Measurements from ENCODE around the gene VEPH1. TPM values are rescaled to one million over a fixed set of nuclear protein-coding genes. Genes with fewer than 3 reads are reported as not detected.

Gene VEPH1
- total and polyA plus RNA-seq, 3 experiments from 2014 or later: not detected

DNA sequence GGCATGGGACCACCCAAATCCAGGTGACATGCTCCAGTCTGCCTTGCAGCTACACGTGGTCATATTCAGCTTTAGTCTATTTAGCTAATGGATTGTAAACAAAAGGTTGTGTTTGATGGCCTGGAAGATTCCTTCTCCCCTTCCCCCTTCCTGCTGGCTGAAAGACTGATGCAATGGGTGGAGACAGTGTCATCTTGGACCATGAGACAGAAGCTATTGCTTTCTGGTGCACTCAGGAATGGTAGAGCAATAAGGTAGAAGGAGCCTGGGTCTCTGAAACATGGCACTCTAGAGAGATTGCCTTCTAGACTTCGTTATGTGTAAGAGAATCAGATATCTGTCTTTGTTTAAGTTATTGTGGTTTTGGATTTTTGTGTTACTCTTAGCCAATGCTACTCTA lies 92.3 kb downstream of the VEPH1 start:
- no peaks in the 10 kb centered on the region for H3K36me3 ChIP-seq (ENCODE audit: insufficient read depth, low read length)
- no peak overlapping the region for H3K27ac ChIP-seq (ENCODE audit: low read depth, low read length)
- no peak overlapping the region for H3K4me3 ChIP-seq (ENCODE audit: low read length)
- H3K9me3 Mint-ChIP-seq: peaks cover 0 to 3% (median 0%) of the 10 kb centered on the region in 5 donors
- H3K27me3 Mint-ChIP-seq: peaks cover 5% of the 10 kb centered on the region in 2 donors
- DNase-seq: no peak
- peaks cover 0 to 2% (median 0%) of the 10 kb centered on the region in 3 donors for H3K36me3 Mint-ChIP-seq
- no peaks in the 10 kb centered on the region for H3K4me1 ChIP-seq (ENCODE audit: insufficient read depth, low read length)
- no peaks in the 10 kb centered on the region for H3K27me3 ChIP-seq (ENCODE audit: insufficient read depth, low read length, poor library complexity, severe bottlenecking)
- H3K9me3 ChIP-seq (ENCODE audit: low read length): no peaks in the 10 kb centered on the region
- H3K4me3 Mint-ChIP-seq: no peak overlapping the region
- POLR2A ChIA-PET: no interaction called here
- no peaks in the 10 kb centered on the region for H3K4me1 Mint-ChIP-seq
- CTCF ChIA-PET: no interaction called here
- H3K27ac Mint-ChIP-seq: no peak overlapping the region

DNA sequence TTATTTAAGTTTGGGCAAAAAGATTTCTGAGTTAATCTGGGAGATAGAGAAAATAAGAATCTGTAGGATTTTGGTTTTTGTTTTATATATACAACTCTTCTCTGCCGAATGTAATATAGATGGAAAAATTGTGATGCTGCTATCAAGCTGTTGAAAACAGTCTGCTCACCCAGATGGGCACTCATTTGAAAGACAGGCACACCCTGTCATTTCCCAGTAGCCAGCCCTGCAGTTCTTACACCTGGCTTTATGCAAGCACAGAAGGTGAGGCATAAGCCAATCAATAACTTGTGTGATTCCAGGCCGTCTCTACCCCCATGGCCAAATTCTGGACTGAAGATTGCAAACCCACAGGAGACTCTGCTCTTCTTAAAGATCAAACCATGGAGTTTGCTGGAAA lies 93.7 kb downstream of the VEPH1 start:
- ChIA-PET POLR2A (no interaction called here), CTCF (no interaction called here)
- H3K36me3 ChIP-seq (ENCODE audit: insufficient read depth, low read length): no peaks in the 10 kb centered on the region
- H3K9me3 ChIP-seq (ENCODE audit: low read length): no peaks in the 10 kb centered on the region
- Mint-ChIP-seq H3K27me3 (peaks cover 0 to 5% of the 10 kb centered on the region in 2 donors), H3K4me1 (no peaks in the 10 kb centered on the region), H3K4me3 (no peak overlapping the region), H3K36me3 (peaks cover 0 to 2% (median 0%) of the 10 kb centered on the region in 3 donors), H3K27ac (no peak overlapping the region), H3K9me3 (peaks cover 0 to 1% (median 0%) of the 10 kb centered on the region in 5 donors)
- H3K4me3 ChIP-seq (ENCODE audit: low read length): no peak overlapping the region
- no peak for DNase-seq
- no peaks in the 10 kb centered on the region for H3K27me3 ChIP-seq (ENCODE audit: insufficient read depth, low read length, poor library complexity, severe bottlenecking)
- H3K27ac ChIP-seq (ENCODE audit: low read depth, low read length): no peak overlapping the region
- H3K4me1 ChIP-seq (ENCODE audit: insufficient read depth, low read length): no peaks in the 10 kb centered on the region

DNA sequence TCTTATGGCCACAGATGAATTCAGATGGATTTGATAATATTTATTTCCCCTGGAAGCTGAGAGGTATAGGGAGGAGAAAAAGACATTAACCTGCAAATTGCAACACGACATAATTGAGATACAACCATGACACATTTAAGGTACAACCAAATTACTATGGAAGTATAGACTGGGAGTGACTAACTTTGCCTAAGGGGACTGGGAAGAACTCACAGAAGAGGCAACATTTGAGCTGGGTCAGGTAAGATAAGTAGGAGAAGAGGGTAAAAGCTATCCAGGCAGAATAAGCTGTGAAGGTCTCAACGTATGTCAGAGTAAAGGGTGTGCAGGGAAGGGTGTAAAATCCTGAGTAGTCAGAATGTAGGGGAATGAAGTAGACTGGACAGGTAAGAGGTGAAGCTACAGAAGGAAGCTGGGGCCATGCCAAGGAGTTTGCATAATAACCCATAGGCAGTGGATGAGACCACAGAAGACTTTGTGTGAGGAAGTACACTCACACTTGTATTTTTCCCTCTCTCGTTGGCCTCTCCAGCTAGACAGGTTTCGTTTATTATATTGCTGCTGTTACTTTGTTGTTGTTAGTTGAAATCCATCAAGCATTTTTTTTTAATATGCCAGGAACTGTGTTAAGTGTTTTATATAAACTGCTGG lies 94.6 kb downstream of the VEPH1 start:
- Histone ChIP-seq H3K27ac (ENCODE audit: low read depth, low read length) (no peak overlapping the region), H3K27me3 (ENCODE audit: insufficient read depth, low read length, poor library complexity, severe bottlenecking) (no peaks in the 10 kb centered on the region), H3K4me3 (ENCODE audit: low read length) (no peak overlapping the region), H3K36me3 (ENCODE audit: insufficient read depth, low read length) (no peaks in the 10 kb centered on the region), H3K9me3 (ENCODE audit: low read length) (no peaks in the 10 kb centered on the region), H3K4me1 (ENCODE audit: insufficient read depth, low read length) (no peaks in the 10 kb centered on the region)
- no peak for DNase-seq
- Mint-ChIP-seq H3K36me3 (peaks cover 0 to 2% (median 0%) of the 10 kb centered on the region in 3 donors), H3K9me3 (peaks cover 0 to 1% (median 0%) of the 10 kb centered on the region in 5 donors), H3K27ac (no peak overlapping the region), H3K27me3 (peaks cover 0 to 5% of the 10 kb centered on the region in 2 donors), H3K4me1 (no peaks in the 10 kb centered on the region), H3K4me3 (no peak overlapping the region)
- ChIA-PET CTCF (no interaction called here), POLR2A (no interaction called here)

DNA sequence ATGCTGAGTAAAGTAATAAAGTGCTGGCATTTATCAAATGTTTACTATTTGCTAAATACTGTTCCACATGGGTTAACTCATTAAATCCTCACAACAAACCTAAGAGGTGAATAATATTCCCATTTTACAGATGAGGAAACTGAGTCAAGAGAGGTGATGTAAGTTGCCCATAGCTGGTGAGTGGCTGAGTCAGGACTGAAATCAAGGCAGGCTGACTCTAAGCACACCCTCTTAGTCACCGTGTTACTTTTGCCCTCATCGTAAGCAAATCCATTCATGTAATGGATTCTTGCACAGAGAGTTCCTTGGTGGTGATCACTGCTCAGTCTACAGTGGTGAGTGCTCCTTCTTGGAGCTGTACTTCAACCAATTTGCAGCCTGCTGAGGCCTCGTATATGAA lies 95.4 kb downstream of the VEPH1 start:
- DNase-seq: no peak
- Mint-ChIP-seq H3K27ac (no peak overlapping the region), H3K4me1 (no peaks in the 10 kb centered on the region), H3K4me3 (no peak overlapping the region), H3K27me3 (peaks cover 0 to 5% of the 10 kb centered on the region in 2 donors), H3K9me3 (peaks cover 0 to 1% (median 0%) of the 10 kb centered on the region in 5 donors), H3K36me3 (no peaks in the 10 kb centered on the region)
- H3K27ac ChIP-seq (ENCODE audit: low read depth, low read length): no peak overlapping the region
- ChIA-PET POLR2A (no interaction called here), CTCF (no interaction called here)
- no peaks in the 10 kb centered on the region for H3K4me1 ChIP-seq (ENCODE audit: insufficient read depth, low read length)
- no peaks in the 10 kb centered on the region for H3K36me3 ChIP-seq (ENCODE audit: insufficient read depth, low read length)
- no peaks in the 10 kb centered on the region for H3K9me3 ChIP-seq (ENCODE audit: low read length)
- H3K27me3 ChIP-seq (ENCODE audit: insufficient read depth, low read length, poor library complexity, severe bottlenecking): no peaks in the 10 kb centered on the region
- no peak overlapping the region for H3K4me3 ChIP-seq (ENCODE audit: low read length)

DNA sequence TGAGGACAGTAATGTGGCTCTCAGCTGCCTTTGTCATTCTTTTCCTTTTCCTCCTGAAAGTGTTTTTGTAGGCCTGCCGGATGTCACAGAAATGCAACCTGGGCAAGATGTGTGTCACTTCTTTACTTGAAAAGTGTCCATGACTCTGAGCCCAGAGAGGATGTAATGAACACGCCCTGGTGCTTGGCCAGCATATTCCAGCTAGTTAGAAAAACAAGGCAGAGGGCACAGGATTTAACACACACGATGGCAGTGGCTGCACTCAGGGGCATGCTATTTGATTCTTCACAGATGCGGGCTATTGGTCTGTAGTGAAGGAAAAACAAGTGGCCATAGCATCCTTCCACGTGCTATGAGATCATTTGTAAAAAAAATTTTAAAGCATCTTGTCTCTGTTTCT lies 96.8 kb downstream of the VEPH1 start:
- H3K27ac ChIP-seq (ENCODE audit: low read depth, low read length): no peak overlapping the region
- no peak overlapping the region for H3K4me3 ChIP-seq (ENCODE audit: low read length)
- Mint-ChIP-seq H3K27me3 (peaks cover 0 to 3% of the 10 kb centered on the region in 2 donors), H3K27ac (no peak overlapping the region), H3K36me3 (no peaks in the 10 kb centered on the region), H3K4me1 (no peaks in the 10 kb centered on the region), H3K9me3 (peaks cover 0 to 1% (median 0%) of the 10 kb centered on the region in 5 donors), H3K4me3 (no peak overlapping the region)
- H3K4me1 ChIP-seq (ENCODE audit: insufficient read depth, low read length): no peaks in the 10 kb centered on the region
- no peak for DNase-seq
- no peaks in the 10 kb centered on the region for H3K9me3 ChIP-seq (ENCODE audit: low read length)
- POLR2A ChIA-PET: no interaction called here
- no peaks in the 10 kb centered on the region for H3K36me3 ChIP-seq (ENCODE audit: insufficient read depth, low read length)
- CTCF ChIA-PET: no interaction called here
- H3K27me3 ChIP-seq (ENCODE audit: insufficient read depth, low read length, poor library complexity, severe bottlenecking): no peaks in the 10 kb centered on the region

DNA sequence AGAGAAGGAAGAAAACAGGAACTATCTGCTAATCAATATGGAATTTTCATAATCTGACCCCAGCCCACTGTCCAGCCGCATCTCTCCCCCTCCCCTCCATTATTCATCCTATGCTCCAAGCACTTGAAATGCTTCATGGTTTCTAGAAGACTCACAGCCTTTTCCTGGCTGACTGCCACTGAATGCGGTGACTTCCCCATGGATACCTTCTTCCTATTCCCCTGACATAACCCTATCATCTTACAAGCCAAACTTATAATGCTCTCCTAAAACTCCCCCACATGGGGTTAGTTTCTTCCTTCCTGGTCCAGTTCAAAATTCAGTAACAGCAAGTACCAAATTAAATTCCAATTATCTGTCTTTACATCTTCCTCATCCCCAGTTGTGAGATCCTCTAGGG lies 97.8 kb downstream of the VEPH1 start:
- no peaks in the 10 kb centered on the region for H3K4me1 Mint-ChIP-seq
- H3K27ac Mint-ChIP-seq: no peak overlapping the region
- no peak overlapping the region for H3K4me3 ChIP-seq (ENCODE audit: low read length)
- peaks cover 0 to 1% (median 0%) of the 10 kb centered on the region in 5 donors for H3K9me3 Mint-ChIP-seq
- H3K9me3 ChIP-seq (ENCODE audit: low read length): no peaks in the 10 kb centered on the region
- no peaks in the 10 kb centered on the region for H3K4me1 ChIP-seq (ENCODE audit: insufficient read depth, low read length)
- no peaks in the 10 kb centered on the region for H3K27me3 ChIP-seq (ENCODE audit: insufficient read depth, low read length, poor library complexity, severe bottlenecking)
- no peak overlapping the region for H3K4me3 Mint-ChIP-seq
- no peak for DNase-seq
- CTCF ChIA-PET: no interaction called here
- no peak overlapping the region for H3K27ac ChIP-seq (ENCODE audit: low read depth, low read length)
- H3K36me3 Mint-ChIP-seq: no peaks in the 10 kb centered on the region
- H3K27me3 Mint-ChIP-seq: peaks cover 0 to 1% of the 10 kb centered on the region in 2 donors
- no peaks in the 10 kb centered on the region for H3K36me3 ChIP-seq (ENCODE audit: insufficient read depth, low read length)
- POLR2A ChIA-PET: no interaction called here

DNA sequence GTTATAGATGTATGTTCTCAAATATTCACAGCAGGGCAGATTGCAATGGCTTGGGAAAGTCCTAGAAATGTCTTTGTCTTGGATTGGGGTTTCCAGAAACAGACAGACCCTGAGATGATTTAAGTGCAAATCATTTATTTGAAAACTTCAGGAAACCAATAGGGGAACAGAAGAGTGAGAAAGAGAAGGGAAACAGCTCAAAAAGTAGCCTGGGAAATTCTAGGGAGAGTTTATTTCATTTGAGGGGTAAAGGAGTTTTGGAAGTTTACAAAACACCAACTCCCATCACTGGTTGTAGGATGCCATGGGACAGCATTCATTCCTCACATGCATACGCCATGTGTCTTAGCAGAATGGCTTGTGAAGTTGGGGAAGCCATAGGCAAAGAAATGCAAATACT lies 98.8 kb downstream of the VEPH1 start:
- no peak overlapping the region for H3K27ac Mint-ChIP-seq
- Histone ChIP-seq H3K27ac (ENCODE audit: low read depth, low read length) (no peak overlapping the region), H3K9me3 (ENCODE audit: low read length) (no peaks in the 10 kb centered on the region), H3K4me1 (ENCODE audit: insufficient read depth, low read length) (no peaks in the 10 kb centered on the region), H3K27me3 (ENCODE audit: insufficient read depth, low read length, poor library complexity, severe bottlenecking) (no peaks in the 10 kb centered on the region), H3K4me3 (ENCODE audit: low read length) (no peak overlapping the region), H3K36me3 (ENCODE audit: insufficient read depth, low read length) (no peaks in the 10 kb centered on the region)
- H3K9me3 Mint-ChIP-seq: peaks cover 0 to 1% (median 0%) of the 10 kb centered on the region in 5 donors
- H3K36me3 Mint-ChIP-seq: no peaks in the 10 kb centered on the region
- no peak for DNase-seq
- POLR2A ChIA-PET: no interaction called here
- H3K4me1 Mint-ChIP-seq: no peaks in the 10 kb centered on the region
- H3K4me3 Mint-ChIP-seq: no peak overlapping the region
- peaks cover 0 to 1% of the 10 kb centered on the region in 2 donors for H3K27me3 Mint-ChIP-seq
- CTCF ChIA-PET: no interaction called here

DNA sequence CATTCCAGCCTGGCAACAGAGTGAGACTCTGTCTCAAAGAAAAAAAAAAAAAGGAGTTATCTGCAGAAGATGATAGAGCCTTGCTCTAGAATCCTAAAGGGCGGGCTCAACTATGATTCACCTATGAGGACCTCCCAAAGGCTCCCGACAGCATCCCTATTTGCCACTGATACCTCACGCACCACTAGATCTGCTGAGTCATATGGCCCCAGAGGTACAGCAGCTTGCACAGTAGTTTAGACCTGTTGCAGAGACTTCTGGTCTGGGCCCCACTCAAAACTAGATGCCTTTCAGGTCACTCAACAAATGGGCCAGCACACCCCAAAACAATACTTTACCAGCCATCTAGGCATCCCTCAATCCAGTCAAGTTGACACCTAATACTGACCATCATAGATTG lies 104.6 kb downstream of the VEPH1 start:
- Mint-ChIP-seq H3K36me3 (no peaks in the 10 kb centered on the region), H3K27ac (no peak overlapping the region), H3K4me3 (no peak overlapping the region), H3K27me3 (peaks cover 1 to 13% of the 10 kb centered on the region in 2 donors), H3K4me1 (no peaks in the 10 kb centered on the region), H3K9me3 (peaks cover 0 to 7% (median 2%) of the 10 kb centered on the region in 5 donors)
- Histone ChIP-seq H3K27ac (ENCODE audit: low read depth, low read length) (no peak overlapping the region), H3K4me3 (ENCODE audit: low read length) (no peak overlapping the region), H3K27me3 (ENCODE audit: insufficient read depth, low read length, poor library complexity, severe bottlenecking) (no peaks in the 10 kb centered on the region), H3K36me3 (ENCODE audit: insufficient read depth, low read length) (no peaks in the 10 kb centered on the region), H3K9me3 (ENCODE audit: low read length) (no peaks in the 10 kb centered on the region), H3K4me1 (ENCODE audit: insufficient read depth, low read length) (no peaks in the 10 kb centered on the region)
- ChIA-PET POLR2A (no interaction called here), CTCF (no interaction called here)
- DNase-seq: no peak

Data from CD8-positive, alpha-beta memory T cell (primary cell).